Subcutaneous adipose tissue (tissue), 4 donors: ENCODE measurements around the gene ZNF24. TPM values are rescaled to one million over a fixed set of nuclear protein-coding genes. Genes with fewer than 3 reads are reported as not detected.

Source experiments
- CTCF ChIP-seq: fragments of 450-650 bp; IDR thresholded peaks from one replicate; pipeline ENCODE4 v1.5.1; 2016; ENCODE audit warnings: low read depth, mild to moderate bottlenecking, control low read depth, antibody characterized with exemption, moderate library complexity
- total RNA-seq, 4 donors: library from RNA; depleted of rRNA; stranded (reverse); fragments of >200 nt; gene quantifications; one replicate each; pipeline ENCODE4 v1.1.0, GENCODE V29; 2016

ZNF24 gene
- total RNA-seq, 4 donors from 2014 or later, result 30.9 to 44.5 (median 35.6) TPM

GRCh38 chr18:35383136-35383535 is 38.9 kb upstream of the ZNF24 start:
- TF ChIP-seq CTCF, result no peak

- no peak for TF ChIP-seq CTCF
Measured at GRCh38 chr18:35379421-35379820, 35.2 kb upstream of the ZNF24 start.

GRCh38 chr18:35378574-35378896 is 34.3 kb upstream of the ZNF24 start:
- TF ChIP-seq CTCF, result no peak

GRCh38 chr18:35377875-35378573 is 33.8 kb upstream of the ZNF24 start:
- no peak for TF ChIP-seq CTCF

GRCh38 chr18:35376742-35377695 is 32.8 kb upstream of the ZNF24 start, which contains the start of gene ZNF396:
TSS of gene ZNF396 (minus strand) at chr18:35377337. CDS start at chr18:35374292, 3,045 bp downstream.
- TF ChIP-seq CTCF, result no peak

- no peak for TF ChIP-seq CTCF
Measured at GRCh38 chr18:35376393-35376741, 32.1 kb upstream of the ZNF24 start.

- TF ChIP-seq CTCF, result no peak
Measured at GRCh38 chr18:35374708-35375107, 30.5 kb upstream of the ZNF24 start.
